ENCODE data around the gene PCLAF.

DNA sequence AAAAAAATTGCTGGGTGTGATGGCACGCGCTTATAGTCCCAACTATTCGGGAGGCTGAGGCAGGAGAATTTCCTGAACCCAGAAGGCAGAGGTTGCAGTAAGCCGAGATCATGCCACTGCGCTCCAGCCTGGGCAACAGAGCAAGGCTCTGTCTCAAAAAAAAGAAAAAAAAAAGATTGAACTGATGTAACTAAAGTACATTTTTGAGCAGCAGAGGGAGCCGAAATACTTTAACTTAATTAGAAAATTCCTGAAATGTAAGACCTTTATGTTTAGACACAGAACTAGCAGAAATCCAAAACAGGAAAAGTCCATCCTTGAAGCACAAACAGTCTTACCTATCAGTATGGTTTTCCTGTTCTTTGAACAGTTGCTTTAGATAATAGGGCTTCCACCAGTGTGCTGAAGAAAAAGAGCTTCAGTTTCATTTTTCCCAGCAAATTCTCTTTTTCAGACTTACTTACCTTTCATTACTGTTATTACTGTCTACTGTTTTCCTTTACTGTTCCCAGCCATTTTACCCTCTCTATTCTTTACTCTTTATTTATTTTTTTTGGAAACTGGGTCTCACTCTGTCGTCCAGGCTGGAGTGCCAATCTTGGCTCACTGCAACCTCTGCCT is 45.7 kb upstream of the PCLAF start:
- TF ChIP-seq, protein P1, sequence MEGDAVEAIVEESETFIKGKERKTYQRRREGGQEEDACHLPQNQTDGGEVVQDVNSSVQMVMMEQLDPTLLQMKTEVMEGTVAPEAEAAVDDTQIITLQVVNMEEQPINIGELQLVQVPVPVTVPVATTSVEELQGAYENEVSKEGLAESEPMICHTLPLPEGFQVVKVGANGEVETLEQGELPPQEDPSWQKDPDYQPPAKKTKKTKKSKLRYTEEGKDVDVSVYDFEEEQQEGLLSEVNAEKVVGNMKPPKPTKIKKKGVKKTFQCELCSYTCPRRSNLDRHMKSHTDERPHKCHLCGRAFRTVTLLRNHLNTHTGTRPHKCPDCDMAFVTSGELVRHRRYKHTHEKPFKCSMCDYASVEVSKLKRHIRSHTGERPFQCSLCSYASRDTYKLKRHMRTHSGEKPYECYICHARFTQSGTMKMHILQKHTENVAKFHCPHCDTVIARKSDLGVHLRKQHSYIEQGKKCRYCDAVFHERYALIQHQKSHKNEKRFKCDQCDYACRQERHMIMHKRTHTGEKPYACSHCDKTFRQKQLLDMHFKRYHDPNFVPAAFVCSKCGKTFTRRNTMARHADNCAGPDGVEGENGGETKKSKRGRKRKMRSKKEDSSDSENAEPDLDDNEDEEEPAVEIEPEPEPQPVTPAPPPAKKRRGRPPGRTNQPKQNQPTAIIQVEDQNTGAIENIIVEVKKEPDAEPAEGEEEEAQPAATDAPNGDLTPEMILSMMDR (IDR thresholded peaks at IDR 0.05), result peak in 4 of 6 experiments; percentile 13 to 29 (median 20)
- TF ChIP-seq POLR2A (IDR thresholded peaks at IDR 0.05), result no peak

Data from esophagus squamous epithelium (tissue), 4 donors.